ENCODE measurements around the gene ECT2L.

Gene ECT2L, protein sequence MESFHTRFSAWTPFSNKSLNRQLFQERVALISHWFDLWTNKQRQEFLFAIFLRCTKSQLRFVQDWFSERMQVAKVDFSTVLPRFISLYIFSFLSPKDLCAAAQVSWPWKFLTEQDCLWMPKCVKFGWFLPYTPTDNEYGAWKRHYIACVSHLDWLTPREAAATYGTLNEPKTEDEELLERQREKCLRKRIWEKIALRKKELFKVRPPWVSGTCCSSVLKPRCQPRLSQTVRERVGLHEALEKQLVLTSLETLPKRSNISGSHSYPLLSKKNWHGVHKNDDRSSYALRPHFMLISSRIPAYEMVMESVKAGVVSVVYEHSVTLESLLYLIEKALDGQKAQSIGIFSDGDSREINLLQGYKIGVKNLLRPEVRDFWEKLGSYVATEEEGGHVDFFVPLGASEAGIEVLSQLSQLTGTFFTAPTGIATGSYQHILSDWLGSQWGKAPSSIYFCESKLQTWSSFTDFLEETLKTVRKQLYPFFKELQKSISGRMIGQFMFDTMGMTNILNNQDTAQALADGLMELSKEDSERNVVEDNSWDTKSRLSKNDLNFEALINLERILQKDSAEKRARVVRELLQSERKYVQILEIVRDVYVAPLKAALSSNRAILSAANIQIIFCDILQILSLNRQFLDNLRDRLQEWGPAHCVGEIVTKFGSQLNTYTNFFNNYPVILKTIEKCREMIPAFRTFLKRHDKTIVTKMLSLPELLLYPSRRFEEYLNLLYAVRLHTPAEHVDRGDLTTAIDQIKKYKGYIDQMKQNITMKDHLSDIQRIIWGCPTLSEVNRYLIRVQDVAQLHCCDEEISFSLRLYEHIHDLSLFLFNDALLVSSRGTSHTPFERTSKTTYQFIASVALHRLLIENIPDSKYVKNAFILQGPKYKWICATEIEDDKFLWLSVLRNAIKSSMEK

GRCh38 chr6:138795809-138796603 lies at the start of gene ECT2L:
Gene ECT2L, plus strand, starts transcription at chr6:138796087. Its CDS starts 17,188 bp downstream, at chr6:138813275.
- DNase-seq (ENCODE audit: low read depth, low spot score): no peak

- DNase-seq (ENCODE audit: low read depth, low spot score): no peak
Observed at GRCh38 chr6:138752017-138752416, 43.9 kb upstream of the ECT2L start.

GRCh38 chr6:138757136-138757535 lies 38.8 kb upstream of the ECT2L start:
- no peak for DNase-seq (ENCODE audit: low read depth, low spot score)

- DNase-seq (ENCODE audit: low read depth, low spot score): no peak
Observed at GRCh38 chr6:138765896-138766655, 29.8 kb upstream of the ECT2L start.

DNA sequence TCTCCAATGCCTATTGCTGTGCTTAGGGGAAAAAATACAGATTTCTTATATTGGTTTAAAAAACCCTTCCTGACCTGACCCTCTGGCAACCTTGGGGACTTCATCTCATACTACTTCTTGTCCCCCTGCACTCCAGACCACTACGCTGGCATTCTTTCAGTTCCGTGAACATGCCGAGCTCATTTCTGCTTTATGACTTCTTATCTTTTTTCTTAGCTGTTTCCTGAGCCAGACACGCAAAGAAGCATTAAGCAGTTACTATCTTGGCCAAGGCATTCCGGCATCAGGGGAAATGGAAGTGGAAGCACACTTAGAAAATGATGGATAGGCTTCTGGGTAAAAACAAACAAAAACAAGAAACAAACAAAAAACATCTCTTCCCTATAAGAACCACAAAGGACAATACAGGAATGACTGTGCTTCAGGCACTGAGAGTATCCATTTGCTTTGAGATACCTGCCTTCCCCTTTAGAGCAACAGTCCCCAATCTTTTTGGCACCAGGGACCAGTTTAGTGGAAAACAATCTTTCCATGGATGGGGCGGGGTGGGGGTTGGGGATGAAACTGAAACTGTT lies 26.7 kb upstream of the ECT2L start:
- no peak for DNase-seq (ENCODE audit: low read depth, low spot score)

DNA sequence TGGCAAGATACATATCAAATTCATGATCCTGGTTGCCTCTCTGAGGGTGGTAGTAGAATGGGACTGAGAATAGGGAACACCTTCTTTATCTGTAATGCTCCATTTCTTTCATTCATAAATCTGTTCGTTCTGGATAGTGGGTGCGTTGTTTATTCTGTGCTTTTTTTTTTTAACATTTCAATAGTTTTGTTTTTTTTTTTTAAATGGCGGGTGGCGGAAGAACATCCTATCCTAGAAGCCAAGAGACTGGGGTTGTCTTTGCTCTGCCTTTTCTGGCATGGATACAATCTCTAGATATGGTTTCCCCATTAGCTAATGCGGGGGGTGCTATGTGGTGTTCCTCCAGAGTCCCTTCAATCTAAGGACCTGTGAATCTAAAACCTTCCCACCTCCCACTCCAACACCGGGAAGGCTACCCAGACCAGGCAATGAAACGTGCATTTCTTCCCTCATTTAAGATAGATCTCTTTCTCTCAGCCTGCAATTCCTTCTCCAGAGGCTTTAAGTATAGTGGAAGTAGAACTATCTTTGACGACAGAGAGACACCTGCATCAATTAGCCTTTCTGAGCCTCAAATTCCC lies 23.2 kb upstream of the ECT2L start:
- no peak for DNase-seq (ENCODE audit: low read depth, low spot score)

DNA sequence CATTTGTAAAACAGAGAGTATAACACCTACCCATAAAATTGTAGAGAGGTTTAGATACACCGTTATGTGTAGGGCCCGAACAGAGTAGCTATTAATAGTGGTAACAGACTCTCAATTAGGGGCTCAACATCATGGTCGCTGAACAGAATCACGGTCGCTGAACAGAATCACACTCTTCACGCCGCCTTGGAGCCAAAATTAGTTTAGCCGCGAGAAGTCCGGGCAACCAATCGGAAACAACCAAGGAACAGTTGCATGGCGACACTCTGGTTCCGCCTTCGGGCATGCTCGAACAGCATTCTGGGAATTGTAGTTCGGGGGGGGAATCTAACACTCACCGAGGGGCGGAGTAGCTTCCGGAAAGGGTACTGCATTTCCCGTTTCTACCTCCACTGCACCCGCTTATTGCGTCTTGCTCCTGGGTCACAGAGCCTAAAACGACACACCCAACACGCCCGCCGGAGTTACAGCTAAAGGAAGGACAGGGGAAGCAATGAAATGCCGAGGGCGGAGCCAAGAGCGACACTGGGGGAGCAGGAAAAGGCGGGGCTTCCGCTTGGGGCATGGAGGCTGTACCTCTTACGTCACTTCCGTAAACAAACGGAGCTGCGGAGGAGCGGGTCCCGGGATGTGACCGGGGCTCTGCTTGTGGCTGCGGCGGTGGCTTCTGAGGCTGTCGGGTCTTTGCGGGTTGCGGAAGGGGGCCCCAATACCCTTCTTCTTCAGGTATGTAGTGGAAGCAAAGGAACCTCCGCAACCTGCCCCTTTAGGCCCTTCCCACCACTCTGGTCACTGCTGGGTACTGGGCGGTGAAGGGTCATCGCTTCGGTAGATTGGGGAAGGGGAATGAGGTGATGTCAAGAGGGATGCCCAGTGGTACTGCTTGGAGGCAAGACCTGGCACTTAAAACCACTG lies 22.5 kb upstream of the ECT2L start, which contains the start of gene CCDC28A:
CCDC28A (plus strand) TSS at position 593 of the 915 bp plus-strand sequence. CDS start 2,352 bp downstream, outside the sequence.
- DNase-seq (ENCODE audit: low read depth, low spot score): peak; percentile 89

DNA sequence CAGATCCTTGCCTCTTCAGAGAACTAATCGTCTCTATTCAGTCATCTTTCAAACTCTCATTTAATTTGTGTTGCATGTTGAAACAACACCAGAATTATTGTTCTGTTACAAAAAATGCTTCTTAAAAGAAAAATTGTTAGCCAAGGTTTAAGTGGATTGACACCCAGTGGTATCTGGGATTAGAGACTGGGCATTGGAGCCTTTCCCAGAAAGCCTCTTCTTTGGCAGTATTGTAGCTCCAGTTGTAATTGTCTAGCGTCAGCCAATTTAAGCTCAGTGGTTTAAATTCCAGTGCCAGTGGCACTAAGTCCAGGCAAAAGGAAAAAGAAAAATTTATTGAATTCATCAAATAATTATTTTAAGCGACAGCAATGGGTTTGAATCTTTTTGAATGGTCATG lies 21.5 kb upstream of the ECT2L start:
- no peak for DNase-seq (ENCODE audit: low read depth, low spot score)

DNA sequence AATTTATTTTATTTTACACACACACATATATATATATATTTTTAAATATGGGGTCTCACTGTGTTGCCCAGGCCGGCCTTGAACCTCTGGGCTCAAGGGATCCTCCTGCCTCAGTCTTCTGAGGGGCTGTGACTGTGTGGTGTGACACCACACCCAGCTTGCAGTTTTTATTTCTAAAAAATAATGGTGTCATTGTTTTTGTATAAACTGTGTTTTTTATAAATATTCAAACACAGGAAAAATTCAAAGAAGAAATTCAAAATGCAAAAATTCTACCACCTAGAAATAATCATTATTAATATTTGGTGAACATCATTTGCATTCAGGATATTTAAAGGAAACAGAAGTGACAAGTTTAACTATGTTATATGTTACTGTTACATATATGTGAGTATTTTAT lies 19.2 kb upstream of the ECT2L start:
- no peak for DNase-seq (ENCODE audit: low read depth, low spot score)

GRCh38 chr6:138778331-138778730 lies 17.6 kb upstream of the ECT2L start:
- DNase-seq (ENCODE audit: low read depth, low spot score): no peak

GRCh38 chr6:138782243-138782642 lies 13.6 kb upstream of the ECT2L start:
- no peak for DNase-seq (ENCODE audit: low read depth, low spot score)

- no peak for DNase-seq (ENCODE audit: low read depth, low spot score)
Observed at GRCh38 chr6:138785079-138785478, 10.8 kb upstream of the ECT2L start.

DNA sequence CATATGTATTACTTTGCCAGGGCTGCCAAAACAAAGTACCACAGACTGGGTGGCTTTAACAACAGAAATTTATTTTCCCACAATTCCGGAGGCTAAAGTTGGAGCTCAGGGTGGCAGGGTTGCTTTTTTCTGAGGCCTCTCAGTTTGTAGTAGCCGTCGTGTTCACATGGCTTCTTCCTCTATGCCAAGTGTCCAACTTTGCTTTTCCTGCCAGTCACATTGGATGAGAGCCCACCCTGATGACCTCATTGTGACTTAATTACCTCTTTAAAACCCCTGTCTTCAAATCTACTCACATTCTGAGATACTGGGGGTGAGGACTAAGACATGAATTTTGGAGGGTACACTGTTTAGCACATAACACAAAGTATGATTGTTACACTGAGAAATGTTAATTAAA lies 9.9 kb upstream of the ECT2L start:
- no peak for DNase-seq (ENCODE audit: low read depth, low spot score)

DNA sequence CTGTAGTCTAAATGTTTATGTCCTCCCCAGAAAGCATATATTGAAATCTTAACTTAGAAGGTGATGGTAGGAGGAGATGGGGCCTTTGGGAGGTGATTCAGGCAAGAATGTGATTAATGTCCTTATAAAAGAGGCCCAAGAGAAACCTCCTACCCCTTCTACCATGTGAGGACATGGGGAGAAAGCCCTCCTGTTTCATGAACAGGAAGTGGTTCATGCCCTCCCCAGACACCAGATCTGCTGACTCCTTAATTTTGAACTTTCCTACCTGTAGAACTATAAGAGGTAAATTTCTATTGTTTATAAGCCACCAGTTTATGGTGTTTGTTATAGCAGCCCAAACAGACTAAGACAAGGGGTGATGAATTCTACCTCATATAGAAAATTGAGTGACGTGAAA lies 8.7 kb upstream of the ECT2L start:
- DNase-seq (ENCODE audit: low read depth, low spot score): no peak

GRCh38 chr6:138796771-138797170 lies 884 bp downstream of the ECT2L start:
- DNase-seq (ENCODE audit: low read depth, low spot score): no peak

GRCh38 chr6:138797806-138798446 lies 2.0 kb downstream of the ECT2L start:
- DNase-seq (ENCODE audit: low read depth, low spot score): no peak

GRCh38 chr6:138800377-138801150 lies 4.7 kb downstream of the ECT2L start:
- DNase-seq (ENCODE audit: low read depth, low spot score): no peak

- no peak for DNase-seq (ENCODE audit: low read depth, low spot score)
Observed at GRCh38 chr6:138803331-138803730, 7.4 kb downstream of the ECT2L start.
